GM21786 (cell line): ENCODE results near the gene TLCD3B.

ENCODE experiments used
- ATAC-seq: cut with Tn5 transposase; IDR thresholded peaks from one replicate; pipeline ENCODE4 v1.9.1; 2021; ENCODE audit not compliant: unreplicated experiment

The TLCD3B gene

DNA sequence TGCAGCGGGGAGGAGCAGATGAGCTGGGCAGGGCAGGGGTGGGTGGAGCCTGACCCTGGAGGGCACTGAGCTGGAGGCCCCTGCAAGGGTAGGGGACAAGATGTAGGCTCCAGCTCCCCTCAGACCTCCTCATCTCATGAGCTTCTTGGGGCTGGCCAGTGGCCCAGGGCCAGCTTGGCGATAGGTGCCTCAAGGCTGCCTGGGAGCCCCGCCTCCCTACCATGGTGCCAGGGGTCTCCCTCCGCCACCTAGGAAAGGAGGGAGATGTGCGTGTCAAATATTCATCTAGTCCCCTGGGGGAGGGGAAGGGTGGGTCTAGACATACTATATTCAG, 39.5 kb downstream of the TLCD3B start:
- ATAC-seq, result no peak

DNA sequence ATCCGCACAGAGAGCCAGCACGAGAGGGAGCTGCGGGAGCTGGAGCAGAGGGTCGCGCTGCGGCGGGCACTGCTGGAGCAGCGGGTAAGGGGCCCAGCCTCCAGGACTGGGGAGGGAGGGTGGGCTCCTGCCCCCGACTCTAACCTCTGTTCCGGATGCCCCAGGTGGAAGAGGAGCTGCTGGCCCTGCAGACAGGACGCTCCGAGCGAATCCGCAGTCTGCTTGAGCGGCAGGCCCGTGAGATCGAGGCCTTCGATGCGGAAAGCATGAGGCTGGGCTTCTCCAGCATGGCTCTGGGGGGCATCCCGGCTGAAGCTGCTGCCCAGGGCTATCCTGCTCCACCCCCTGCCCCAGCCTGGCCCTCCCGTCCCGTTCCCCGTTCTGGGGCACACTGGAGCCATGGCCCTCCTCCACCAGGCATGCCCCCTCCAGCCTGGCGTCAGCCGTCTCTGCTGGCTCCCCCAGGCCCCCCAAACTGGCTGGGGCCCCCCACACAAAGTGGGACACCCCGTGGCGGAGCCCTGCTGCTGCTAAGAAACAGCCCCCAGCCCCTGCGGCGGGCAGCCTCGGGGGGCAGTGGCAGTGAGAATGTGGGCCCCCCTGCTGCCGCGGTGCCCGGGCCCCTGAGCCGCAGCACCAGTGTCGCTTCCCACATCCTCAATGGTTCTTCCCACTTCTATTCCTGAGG, 40.0 kb downstream of the TLCD3B start:
- no peak for ATAC-seq

DNA sequence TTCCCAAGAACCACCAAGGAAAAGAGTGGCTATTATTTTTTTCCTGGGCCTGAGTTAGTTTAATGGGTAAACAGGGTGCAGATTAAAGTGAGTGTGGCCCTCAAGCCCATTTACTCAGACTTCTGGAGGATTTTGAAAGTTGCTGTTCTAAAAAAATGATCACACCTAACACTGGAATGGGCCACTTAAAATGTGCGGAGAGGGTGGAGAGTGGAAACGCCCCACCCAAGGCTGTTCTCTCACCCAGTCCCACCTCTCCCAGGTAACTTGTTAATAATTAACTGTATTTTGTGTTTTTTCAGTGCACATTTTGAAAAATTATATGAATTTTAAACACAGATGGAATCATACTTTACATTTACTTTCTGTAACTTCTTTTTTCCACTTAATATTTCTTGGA, 41.0 kb downstream of the TLCD3B start:
- ATAC-seq, result no peak

DNA sequence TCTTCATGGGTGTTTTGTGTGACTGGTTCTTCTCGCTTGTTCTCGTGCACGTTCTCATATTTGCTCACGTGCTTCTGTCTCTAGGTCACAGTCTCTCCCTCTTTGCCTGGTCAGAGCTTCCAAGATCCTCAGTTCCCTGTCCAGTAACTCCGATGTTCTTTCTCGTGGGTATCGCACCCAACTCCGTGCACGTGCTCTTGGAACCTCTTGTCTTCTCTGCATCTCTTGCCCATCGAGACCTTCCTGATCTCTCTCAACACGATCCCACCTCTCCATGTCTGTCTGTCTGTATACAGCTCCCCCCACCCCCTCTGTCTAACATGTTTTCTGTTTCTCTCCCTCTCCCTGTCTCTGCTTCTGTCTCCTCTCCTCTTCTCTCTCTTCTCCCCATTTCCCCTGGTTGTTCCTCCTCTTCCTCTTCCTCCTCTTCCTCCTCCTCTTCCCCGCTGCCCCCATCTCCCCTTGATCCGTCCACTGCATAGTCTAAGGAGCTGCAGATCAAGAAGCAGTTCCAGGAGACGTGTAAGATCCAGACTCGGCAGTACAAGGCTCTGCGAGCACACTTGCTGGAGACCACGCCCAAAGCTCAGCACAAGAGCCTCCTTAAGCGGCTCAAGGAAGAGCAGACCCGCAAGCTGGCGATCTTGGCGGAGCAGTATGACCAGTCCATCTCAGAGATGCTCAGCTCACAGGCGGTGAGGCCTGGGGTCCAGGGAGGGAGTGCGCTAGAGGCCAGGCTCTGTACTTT, 41.8 kb downstream of the TLCD3B start:
- no peak for ATAC-seq

DNA sequence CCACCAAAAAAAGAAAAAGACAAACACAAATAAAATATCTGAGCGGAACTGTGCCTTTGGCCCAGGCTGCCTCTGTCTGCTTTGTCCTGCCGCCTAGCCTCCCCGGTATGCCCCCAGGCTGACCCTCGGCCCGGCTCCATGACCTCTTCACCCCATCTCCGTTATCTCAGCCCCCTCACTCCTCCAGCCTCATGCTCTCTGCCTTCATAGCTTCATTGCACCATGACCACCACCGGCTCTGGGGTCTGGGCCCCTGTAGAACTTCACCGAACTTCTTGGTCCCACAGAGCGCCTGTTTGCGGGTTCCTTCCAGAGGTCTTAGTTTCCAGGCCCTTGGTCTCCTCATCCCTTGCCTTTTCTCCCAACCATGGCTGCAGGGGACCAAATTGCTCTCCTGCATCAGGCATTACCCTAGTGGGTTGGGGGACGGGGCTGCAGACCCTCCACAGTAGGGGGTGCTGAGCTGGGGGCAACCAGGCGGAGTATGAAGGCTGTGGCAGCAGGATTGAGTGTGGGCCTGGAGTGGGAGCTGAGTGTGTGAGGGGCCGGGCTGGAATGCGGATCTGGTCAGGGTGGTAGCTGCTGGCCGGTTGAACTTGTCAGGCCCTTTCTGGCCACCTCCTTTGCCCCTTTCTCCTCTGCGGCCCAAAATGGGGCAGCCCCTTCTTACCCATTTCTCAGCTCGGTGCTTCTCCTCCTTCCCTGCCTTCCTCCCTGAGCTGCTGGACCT, 42.6 kb downstream of the TLCD3B start:
- no peak for ATAC-seq

DNA sequence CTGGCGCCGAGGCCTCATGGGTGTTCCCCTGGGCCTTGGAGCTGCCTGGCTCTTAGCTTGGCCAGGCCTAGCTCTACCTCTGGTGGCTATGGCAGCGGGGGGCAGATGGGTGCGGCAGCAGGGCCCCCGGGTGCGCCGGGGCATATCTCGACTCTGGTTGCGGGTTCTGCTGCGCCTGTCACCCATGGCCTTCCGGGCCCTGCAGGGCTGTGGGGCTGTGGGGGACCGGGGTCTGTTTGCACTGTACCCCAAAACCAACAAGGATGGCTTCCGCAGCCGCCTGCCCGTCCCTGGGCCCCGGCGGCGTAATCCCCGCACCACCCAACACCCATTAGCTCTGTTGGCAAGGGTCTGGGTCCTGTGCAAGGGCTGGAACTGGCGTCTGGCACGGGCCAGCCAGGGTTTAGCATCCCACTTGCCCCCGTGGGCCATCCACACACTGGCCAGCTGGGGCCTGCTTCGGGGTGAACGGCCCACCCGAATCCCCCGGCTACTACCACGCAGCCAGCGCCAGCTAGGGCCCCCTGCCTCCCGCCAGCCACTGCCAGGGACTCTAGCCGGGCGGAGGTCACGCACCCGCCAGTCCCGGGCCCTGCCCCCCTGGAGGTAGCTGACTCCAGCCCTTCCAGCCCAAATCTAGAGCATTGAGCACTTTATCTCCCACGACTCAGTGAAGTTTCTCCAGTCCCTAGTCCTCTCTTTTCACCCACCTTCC, 43.5 kb downstream of the TLCD3B start:
- no peak for ATAC-seq

DNA sequence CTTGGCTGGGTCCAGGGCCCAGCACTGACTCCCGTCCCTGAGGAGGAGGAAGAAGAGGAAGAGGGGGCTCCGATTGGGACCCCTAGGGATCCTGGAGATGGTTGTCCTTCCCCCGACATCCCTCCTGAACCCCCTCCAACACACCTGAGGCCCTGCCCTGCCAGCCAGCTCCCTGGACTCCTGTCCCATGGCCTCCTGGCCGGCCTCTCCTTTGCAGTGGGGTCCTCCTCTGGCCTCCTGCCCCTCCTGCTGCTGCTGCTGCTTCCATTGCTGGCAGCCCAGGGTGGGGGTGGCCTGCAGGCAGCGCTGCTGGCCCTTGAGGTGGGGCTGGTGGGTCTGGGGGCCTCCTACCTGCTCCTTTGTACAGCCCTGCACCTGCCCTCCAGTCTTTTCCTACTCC, 44.1 kb downstream of the TLCD3B start:
- ATAC-seq, result no peak

DNA sequence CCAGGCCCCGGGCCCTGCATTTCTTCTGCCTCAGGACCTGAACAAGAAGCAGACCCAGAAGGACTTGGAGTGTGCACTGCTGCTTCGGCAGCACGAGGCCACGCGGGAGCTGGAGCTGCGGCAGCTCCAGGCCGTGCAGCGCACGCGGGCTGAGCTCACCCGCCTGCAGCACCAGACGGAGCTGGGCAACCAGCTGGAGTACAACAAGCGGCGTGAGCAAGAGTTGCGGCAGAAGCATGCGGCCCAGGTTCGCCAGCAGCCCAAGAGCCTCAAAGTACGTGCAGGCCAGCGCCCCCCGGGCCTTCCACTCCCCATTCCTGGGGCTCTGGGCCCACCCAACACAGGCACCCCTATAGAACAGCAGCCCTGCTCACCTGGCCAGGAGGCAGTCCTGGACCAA, 44.8 kb downstream of the TLCD3B start:
- ATAC-seq, result no peak

DNA sequence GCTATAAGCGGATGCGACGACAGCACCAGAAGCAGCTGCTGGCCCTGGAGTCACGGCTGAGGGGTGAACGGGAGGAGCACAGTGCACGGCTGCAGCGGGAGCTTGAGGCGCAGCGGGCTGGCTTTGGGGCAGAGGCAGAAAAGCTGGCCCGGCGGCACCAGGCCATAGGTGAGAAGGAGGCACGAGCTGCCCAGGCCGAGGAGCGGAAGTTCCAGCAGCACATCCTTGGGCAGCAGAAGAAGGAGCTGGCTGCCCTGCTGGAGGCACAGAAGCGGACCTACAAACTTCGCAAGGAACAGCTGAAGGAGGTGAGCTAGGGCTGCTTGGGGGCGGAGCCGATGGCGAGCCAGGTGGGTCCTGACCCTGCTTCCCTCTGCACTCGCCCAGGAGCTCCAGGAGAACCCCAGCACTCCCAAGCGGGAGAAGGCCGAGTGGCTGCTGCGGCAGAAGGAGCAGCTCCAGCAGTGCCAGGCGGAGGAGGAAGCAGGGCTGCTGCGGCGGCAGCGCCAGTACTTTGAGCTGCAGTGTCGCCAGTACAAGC, 45.7 kb downstream of the TLCD3B start:
- ATAC-seq, result no peak

DNA sequence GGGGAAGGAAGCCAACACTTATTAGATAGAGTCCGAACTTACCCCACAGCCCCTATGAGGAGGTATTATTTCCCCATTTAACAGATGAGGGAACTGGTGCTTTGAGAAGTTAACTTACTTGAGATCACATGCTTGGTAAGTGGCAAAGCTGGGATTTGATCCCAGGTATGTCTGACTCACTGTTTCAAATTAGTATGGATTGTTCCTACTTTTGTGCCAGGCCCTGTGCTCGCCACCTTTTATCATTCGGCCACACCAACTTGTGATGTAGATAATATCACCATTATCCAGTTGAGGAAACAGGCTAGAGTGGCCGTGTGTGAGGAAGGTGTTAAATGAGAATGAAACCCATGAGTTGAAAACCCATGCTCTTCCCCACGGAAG, 46.3 kb downstream of the TLCD3B start:
- no peak for ATAC-seq

DNA sequence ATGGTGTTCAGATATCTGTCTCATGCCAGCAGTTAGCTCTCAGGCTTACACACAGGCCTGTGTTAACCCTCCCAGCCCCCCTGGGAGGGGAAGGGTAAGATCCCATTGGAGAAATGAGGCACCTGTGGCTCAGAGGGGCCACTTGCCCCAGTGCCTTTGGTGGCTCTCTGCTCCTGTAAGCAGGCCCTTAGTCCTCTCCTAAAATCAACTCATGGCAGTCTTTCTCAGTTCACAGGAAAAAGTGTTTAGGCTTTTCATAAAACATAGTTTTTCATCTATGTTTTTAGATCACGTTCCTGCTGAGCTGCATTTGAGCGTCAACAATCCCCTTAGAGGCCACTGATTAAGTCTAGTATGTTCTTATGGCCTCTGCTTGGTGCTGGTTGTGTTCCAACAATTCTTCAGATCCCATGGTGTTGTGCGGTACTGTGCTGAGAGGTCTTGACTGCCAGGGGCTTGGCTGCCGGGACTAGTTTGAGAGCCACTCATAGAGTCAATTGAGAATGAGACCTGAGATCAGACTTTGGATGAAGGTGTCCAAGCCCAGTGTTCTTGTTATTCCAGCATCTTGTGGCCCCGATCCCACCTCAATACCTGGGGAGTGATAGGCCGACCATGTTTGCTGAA, 46.8 kb downstream of the TLCD3B start:
- no peak for ATAC-seq

DNA sequence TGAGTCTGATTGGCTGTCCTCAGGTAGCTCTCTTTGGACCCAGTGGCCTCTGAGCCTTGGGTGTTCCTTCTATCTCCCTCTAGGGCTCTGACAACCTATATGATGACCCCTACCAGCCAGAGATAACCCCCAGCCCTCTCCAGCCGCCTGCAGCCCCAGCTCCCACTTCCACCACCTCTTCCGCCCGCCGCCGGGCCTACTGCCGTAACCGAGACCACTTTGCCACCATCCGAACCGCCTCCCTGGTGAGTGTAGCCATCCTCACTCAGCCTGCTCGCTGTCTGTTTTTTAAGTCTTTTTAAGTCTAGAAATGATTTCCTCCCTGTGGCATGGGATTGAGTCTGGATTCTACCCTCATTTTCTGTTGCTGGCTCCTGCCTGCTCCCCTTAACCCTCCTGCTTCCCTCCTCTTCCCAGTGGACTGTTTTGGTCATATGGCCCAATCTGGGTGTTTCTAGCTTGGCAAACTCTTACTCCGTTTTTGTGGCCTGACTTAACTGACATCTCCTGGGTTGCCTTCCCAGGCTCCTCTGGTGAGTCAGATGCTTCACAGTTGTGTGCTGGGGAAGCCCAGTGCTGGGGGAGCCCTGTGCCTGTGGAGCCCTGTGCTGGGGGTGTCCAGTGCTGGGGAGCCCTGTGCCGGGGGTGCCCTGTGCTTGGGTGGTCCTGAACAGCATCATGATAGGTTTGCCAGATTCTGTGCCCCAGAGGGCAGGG, 47.5 kb downstream of the TLCD3B start:
- no peak for ATAC-seq

DNA sequence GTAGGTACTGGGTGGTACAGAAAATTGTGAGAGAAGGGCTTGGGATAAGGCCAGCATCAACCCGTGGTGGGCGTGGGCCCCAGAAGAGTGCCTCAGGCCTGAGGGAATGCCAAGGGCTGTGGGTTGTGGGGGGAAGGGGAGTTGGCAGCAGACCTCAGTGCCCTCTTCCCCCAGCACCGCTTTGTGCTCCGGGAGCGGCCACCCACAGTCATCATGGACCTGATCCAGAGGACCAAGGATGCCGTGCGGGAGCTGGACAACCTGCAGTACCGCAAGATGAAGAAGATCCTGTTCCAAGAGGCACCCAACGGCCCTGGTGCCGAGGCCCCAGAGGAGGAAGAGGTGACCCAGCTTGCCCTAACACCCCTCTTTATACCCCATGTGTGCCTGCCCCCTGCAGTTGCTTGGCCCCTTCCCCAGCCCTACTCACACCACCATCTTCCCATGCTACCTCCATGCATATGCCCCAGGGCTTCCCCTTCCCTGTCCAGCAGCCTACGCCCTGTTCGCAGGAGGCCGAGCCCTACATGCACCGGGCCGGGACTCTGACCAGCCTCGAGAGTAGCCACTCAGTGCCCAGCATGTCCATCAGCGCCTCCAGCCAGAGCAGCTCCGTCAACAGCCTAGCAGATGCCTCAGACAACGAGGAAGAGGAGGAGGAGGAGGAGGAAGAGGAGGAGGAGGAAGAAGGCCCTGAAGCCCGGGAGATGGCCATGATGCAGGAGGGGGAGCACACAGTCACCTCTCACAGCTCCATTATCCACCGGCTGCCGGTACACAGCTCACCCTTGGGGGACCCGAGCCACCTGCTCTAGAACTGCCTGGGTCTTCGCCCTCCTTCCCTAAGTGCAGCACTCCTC, 48.3 kb downstream of the TLCD3B start:
- ATAC-seq, result no peak

DNA sequence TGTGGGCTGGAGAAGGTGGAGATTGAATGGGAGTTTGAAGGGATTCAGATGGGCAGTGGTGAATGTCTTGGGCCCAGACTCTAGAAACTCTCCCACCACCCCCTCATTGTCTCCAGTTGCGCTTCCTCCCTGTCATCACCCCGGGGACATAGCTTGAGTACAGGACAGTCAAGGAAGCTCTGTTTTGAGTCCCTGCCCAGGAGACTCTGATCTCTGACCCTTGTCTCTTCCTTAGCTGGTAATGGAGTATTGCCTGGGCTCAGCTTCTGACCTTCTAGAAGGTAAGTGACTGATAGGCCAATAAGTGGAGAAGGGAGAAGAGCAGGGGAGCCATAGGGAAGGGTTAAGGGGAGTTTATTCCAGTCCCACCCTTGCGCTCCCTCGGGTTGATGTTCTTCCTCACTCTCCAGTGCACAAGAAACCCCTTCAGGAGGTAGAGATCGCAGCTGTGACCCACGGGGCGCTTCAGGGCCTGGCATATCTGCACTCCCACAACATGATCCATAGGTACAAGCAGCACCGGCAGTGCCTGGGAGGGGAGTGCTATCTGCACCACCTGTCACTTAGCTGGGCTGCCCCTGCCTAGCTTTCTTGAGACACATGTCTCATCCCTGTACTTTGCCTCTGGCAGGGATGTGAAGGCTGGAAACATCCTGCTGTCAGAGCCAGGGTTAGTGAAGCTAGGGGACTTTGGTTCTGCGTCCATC, 52.4 kb downstream of the TLCD3B start:
- ATAC-seq, result no peak

DNA sequence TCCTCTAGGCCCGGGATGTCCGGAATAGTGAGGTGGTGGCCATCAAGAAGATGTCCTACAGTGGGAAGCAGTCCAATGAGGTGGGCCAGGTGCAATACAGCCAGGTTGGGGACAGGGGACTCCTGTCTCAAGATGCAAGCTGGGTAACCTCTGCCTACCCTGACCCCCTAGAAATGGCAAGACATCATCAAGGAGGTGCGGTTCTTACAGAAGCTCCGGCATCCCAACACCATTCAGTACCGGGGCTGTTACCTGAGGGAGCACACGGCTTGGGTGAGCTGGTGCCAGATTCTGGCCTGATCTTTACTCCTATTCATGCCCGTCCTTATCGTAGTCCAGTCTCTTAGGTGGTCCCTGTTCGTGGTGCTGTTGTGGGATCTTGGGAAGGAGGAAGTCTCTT, 53.0 kb downstream of the TLCD3B start:
- no peak for ATAC-seq

DNA sequence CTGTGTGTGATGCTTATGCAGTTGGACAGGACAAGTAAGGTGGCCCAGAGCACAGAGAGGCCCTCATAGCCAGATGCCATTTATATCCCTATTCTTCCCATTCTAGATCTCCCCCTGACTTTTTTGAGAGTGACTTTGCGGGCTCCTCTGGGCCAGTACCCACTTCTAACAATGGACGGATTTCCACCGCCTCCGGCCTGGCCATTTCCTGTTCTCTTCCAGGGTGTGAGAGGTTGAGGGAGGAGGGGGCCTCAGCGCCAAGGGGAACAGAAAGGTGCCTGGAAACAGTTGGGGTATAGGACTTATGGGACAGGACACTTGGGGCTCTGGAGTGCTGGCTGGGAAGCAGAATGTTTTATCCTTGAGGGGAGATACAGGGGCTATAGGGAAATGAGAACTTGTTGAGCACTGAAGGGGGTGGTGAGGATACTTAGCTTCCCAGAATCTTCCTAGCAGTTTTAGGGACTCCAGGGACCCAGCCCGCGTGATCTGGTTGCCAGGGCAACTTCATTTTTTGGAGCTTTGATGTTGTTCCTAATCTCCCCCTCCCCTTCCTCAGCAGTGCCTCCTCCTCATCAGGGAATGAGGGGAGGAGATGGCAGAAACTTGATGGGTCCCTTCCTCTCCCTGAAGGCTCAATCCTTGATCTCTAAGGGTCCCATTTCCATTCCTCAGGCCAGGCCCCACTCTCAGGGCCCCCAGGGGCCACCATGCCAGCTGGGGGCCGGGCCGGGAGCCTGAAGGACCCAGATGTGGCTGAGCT, 53.8 kb downstream of the TLCD3B start:
- ATAC-seq, result no peak

DNA sequence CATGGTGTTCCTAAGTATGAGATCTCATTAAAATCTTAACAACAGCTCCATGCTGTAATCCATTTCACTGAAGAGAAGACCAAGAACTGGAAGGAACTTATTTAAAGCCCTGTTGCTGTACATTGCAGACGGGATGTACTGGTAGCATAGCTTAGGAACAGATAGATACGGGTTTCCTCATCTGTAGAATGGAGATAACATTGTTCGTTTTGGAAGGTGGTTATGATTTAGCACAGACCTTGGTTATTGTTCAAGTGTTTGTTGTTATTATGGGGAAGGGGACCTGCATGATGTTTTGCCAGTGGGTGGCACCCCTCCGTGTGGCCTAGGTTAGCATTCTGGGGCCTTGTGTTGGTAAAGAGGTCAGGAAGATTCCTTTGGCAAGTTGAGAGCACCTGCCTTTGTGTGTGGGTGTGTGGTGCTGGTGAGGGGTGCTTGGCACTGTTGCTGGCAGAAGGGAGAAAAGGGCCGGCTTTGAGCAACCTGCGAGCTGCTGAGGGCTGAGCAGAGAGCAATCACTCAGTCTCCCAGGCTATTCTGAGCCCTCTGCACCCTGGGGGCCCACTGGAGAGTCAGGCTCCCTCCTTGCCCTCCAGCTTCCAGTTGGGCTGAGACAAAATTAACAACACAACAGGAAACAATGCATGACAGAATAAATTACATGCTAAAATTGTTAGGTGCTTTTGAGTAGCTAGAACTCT, 55.1 kb downstream of the TLCD3B start:
- ATAC-seq, result no peak
